Tibial artery (tissue), 4 donors: ENCODE measurements around the gene EEF1A2.

Experiments used
- DNase-seq, 2 donors: peaks; one replicate each; pipeline ENCODE4 v3.0.0-alpha.2; 2019
- H3K27ac ChIP-seq, 2 donors: fragments of 200-600 bp; sonication (generic) in 1 of 2; 1 replicate in 1 of 2; 2 replicates in 1 of 2; pipeline ENCODE4 v1.5.1; 2018 to 2019; ENCODE audit warnings: mild to moderate bottlenecking in 1 of 2
- H3K27me3 ChIP-seq, 2 donors: fragments of 200-600 bp; sonication (generic) in 1 of 2; one replicate each; pipeline versions ENCODE4 v1.5.1 to v1.6.0; 2016 to 2019
- H3K36me3 ChIP-seq, 3 donors: fragments of 200-600 bp; sonication (generic) in 2 of 3; one replicate each; pipeline ENCODE4 v1.5.1; 2016 to 2019; ENCODE audit warnings: mild to moderate bottlenecking in 2 of 3
- H3K4me1 ChIP-seq, 4 donors: fragments of 200-600 bp; sonication (generic) in 2 of 4; 1 replicate in 3 of 4; 2 replicates in 1 of 4; pipeline ENCODE4 v1.5.1; 2016 to 2019
- H3K4me3 ChIP-seq, 2 donors: fragments of 200-600 bp; sonication (generic) in 1 of 2; 1 replicate in 1 of 2; 2 replicates in 1 of 2; pipeline ENCODE4 v1.5.1; 2018 to 2019; ENCODE audit warnings: mild to moderate bottlenecking in 2 of 2
- H3K9me3 ChIP-seq, 3 donors: fragments of 200-600 bp; sonication (generic) in 1 of 3; one replicate each; pipeline ENCODE4 v1.5.1; 2016 to 2019
- CTCF ChIP-seq, 2 experiments: fragments of 200-600 bp in 1 of 2; fragments of 450-650 bp in 1 of 2; IDR thresholded peaks; one replicate each; pipeline ENCODE4 v1.5.1; 2017 to 2019; ENCODE audit warnings: antibody characterized with exemption in 2 of 2, mild to moderate bottlenecking in 1 of 2, moderate library complexity in 1 of 2
- intact Hi-C: fragments of 100-400 bp; cut with DNase I; formaldehyde crosslinking; loops from one replicate; pipeline ENCODE4 v1.15.0; 2023; ENCODE audit warnings: low total_unique reads

Gene EEF1A2

GRCh38 chr20:63545814-63546213 lies 46.9 kb upstream of the EEF1A2 start:
- H3K4me3 ChIP-seq = no peak overlapping the region
- peaks cover 0 to 84% of the 10 kb centered on the region in 2 donors for H3K27me3 ChIP-seq
- H3K36me3 ChIP-seq = no peaks in the 10 kb centered on the region
- TF ChIP-seq CTCF (IDR thresholded peaks at IDR 0.05) = no peak
- no peak for DNase-seq
- intact Hi-C loops = loop anchor here (5.0 kb wide), 1 partner anchor 241 kb away; no protein-coding TSS in a partner anchor
- no peaks in the 10 kb centered on the region for H3K9me3 ChIP-seq
- peaks cover 0 to 5% (median 0%) of the 10 kb centered on the region in 4 donors for H3K4me1 ChIP-seq
- H3K27ac ChIP-seq = no peak overlapping the region

- no peak for TF ChIP-seq CTCF (IDR thresholded peaks at IDR 0.05)
- Histone ChIP-seq H3K4me3 (no peak overlapping the region), H3K4me1 (peaks cover 0 to 5% (median 0%) of the 10 kb centered on the region in 4 donors), H3K9me3 (no peaks in the 10 kb centered on the region), H3K27me3 (peaks cover 0 to 80% of the 10 kb centered on the region in 2 donors), H3K27ac (no peak overlapping the region), H3K36me3 (no peaks in the 10 kb centered on the region)
- DNase-seq = no peak
- intact Hi-C loops = loop anchor here (5.0 kb wide), 1 partner anchor 242 kb away; no protein-coding TSS in a partner anchor
Measured at GRCh38 chr20:63544958-63545516, 46.2 kb upstream of the EEF1A2 start.

- Histone ChIP-seq H3K9me3 (no peaks in the 10 kb centered on the region), H3K27ac (no peak overlapping the region), H3K4me1 (peaks cover 0 to 5% (median 0%) of the 10 kb centered on the region in 4 donors), H3K36me3 (no peaks in the 10 kb centered on the region), H3K4me3 (no peak overlapping the region), H3K27me3 (peaks cover 0 to 80% of the 10 kb centered on the region in 2 donors)
- no peak for TF ChIP-seq CTCF (IDR thresholded peaks at IDR 0.05)
- no peak for DNase-seq
- intact Hi-C loops = no loop called here
Measured at GRCh38 chr20:63544241-63544957, 45.5 kb upstream of the EEF1A2 start.

DNA sequence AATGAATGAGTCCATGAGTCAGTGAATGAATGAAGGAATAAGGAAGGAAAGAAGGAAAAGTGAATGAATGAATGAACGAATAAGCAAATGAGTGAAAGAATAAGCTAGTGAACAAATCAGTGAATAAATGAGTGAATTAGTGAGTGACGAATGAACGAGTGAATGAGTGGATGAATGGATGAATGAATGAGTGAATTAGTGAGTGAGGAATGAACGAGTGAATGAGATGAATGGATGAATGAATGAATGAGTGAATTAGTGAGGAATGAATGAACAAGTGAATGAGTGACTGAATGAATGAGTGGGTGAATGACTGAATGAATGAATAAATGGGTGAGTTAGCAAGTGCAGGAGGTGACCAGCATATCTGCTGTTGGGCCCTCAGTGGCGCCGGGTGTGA lies 44.9 kb upstream of the EEF1A2 start:
- Histone ChIP-seq H3K4me1 (peaks cover 0 to 5% (median 0%) of the 10 kb centered on the region in 4 donors), H3K27ac (no peak overlapping the region), H3K36me3 (no peaks in the 10 kb centered on the region), H3K27me3 (peaks cover 0 to 81% of the 10 kb centered on the region in 2 donors), H3K4me3 (no peak overlapping the region), H3K9me3 (no peaks in the 10 kb centered on the region)
- no peak for DNase-seq
- intact Hi-C loops = no loop called here
- no peak for TF ChIP-seq CTCF (IDR thresholded peaks at IDR 0.05)

DNA sequence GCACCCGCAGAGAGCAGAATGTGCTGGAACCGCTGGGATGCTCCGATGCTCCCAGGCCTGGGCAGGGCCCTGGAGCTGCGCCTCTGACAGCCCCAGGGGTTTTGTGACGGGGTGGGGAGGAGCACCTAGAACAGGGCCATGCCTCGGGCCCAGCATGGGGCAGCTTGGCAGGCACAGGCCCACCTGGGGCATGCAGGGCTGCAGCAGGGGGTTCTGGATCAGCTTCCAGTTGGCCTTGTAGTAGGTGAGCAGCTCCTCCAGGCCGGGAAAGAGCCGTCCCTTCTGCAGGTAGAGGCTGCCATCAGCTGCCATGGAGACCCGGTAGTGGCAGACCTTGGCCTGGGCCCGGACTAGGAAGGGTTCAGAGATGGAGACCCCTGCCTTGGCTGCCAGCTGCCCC lies 44.2 kb upstream of the EEF1A2 start:
- intact Hi-C loops = no loop called here
- Histone ChIP-seq H3K4me3 (no peak overlapping the region), H3K4me1 (peaks cover 0 to 10% (median 2%) of the 10 kb centered on the region in 4 donors), H3K36me3 (no peaks in the 10 kb centered on the region), H3K27ac (no peak overlapping the region), H3K27me3 (peaks cover 0 to 80% of the 10 kb centered on the region in 2 donors), H3K9me3 (no peaks in the 10 kb centered on the region)
- no peak for TF ChIP-seq CTCF (IDR thresholded peaks at IDR 0.05)
- no peak for DNase-seq
